Heart left ventricle (tissue), 16 donors: Measurements from ENCODE around the gene EXOC3L4. TPM values are rescaled to one million over a fixed set of nuclear protein-coding genes. Genes with fewer than 3 reads are reported as not detected.
"Not testable (repeated sequence)": the region's sequence is repeated elsewhere in the genome, so short reads cannot be mapped to it uniquely, and the experiment has no call there.

ENCODE experiments used
- ATAC-seq, 4 donors: fragments of 200-7000 bp; cut with Tn5 transposase; one replicate each; pipeline ENCODE4 v1.9.1; 2020 to 2022; ENCODE audit warnings: moderate library complexity in 4 of 4, mild to moderate bottlenecking in 3 of 4, moderate number of reproducible peaks in 1 of 4
- DNase-seq, 5 donors: peaks; one replicate each; pipeline ENCODE4 v3.0.0-alpha.2; 2020
- H3K27ac ChIP-seq, 12 donors: fragments of 200-600 bp; sonication (generic) in 4 of 12; one replicate each; pipeline versions ENCODE4 v1.5.0 to v1.8.0; 2016 to 2022; ENCODE audit warnings: mild to moderate bottlenecking in 2 of 12
- H3K27me3 ChIP-seq, 9 donors: fragments of 200-600 bp; sonication (generic) in 2 of 9; one replicate each; pipeline versions ENCODE4 v1.5.1 to v1.8.0; 2016 to 2022; ENCODE audit warnings: mild to moderate bottlenecking in 3 of 9
- H3K36me3 ChIP-seq, 9 donors: fragments of 200-600 bp; sonication (generic) in 2 of 9; one replicate each; pipeline versions ENCODE4 v1.5.0 to v1.8.0; 2018 to 2022; ENCODE audit warnings: mild to moderate bottlenecking in 2 of 9
- H3K4me1 ChIP-seq, 12 donors: fragments of 200-600 bp; sonication (generic) in 4 of 12; one replicate each; pipeline versions ENCODE4 v1.5.0 to v1.8.0; 2016 to 2022; ENCODE audit warnings: mild to moderate bottlenecking in 3 of 12
- H3K4me3 ChIP-seq, 12 donors: fragments of 200-600 bp; sonication (generic) in 4 of 12; one replicate each; pipeline versions ENCODE4 v1.5.0 to v1.8.0; 2017 to 2022; ENCODE audit warnings: mild to moderate bottlenecking in 9 of 12, moderate library complexity in 4 of 12
- H3K9me3 ChIP-seq, 12 donors: fragments of 200-600 bp; sonication (generic) in 4 of 12; one replicate each; pipeline versions ENCODE4 v1.5.0 to v1.8.0; 2016 to 2022; ENCODE audit warnings: mild to moderate bottlenecking in 1 of 12
- CTCF ChIP-seq, 12 donors: fragments of 200-600 bp; sonication (generic) in 4 of 12; IDR thresholded peaks; one replicate each; pipeline versions ENCODE4 v1.5.0 to v1.8.0; 2018 to 2022; ENCODE audit warnings: antibody characterized with exemption in 12 of 12, mild to moderate bottlenecking in 5 of 12
- POLR2A ChIP-seq, 2 donors: fragments of 450-650 bp; IDR thresholded peaks; one replicate each; pipeline ENCODE4 v1.6.1; 2017; ENCODE audit warnings: antibody characterized with exemption in 2 of 2, mild to moderate bottlenecking in 2 of 2, moderate library complexity in 2 of 2
- WGBS, 4 donors: extraction: QIAGEN DNeasy Blood & Tissue Kit in 2 of 4; methylation state at CpG; one replicate each; pipeline versions ENCODE4 v1.1.5 to v1.1.7; 2013 to 2018; 5-methylcytosine and 5-hydroxymethylcytosine counted together
- intact Hi-C, 10 donors: fragments of 100-400 bp; cut with DNase I; formaldehyde crosslinking; loops; one replicate each; pipeline versions ENCODE4 v1.11.1 to v1.14.2; 2022
- polyA plus RNA-seq, 2 donors: library from polyadenylated mRNA; stranded (reverse); fragments of 200-250 nt; gene quantifications; one replicate each; pipeline ENCODE4 v1.2.3, GENCODE V29; 2013
- total RNA-seq, 9 donors: library from RNA; depleted of rRNA in 2 of 9; stranded (reverse); fragments of >200 nt in 2 of 9; fragmentation: NEBNext Ultra II Directional in 3 of 9; extraction: Animal tissue kit (Norgen Biotek cat#: 25700) in 3 of 9; gene quantifications; one replicate each; pipeline versions ENCODE4 v1.1.0 to v1.2.4, GENCODE V29; 2016 to 2023
- donor health status: ischemic (EF 13 %, LVEDD 7.1; RV severe dilation, severe dysfunction).
- donor health status: healthy with polysubstance abuse.
- donor health status: DM: no; HTN: yes; CAD: no.
- donor health status: DM: no; HTN: no; CAD: no.
- donor health status: ischemic (EF 25% LVEDD 6.9; RV normal size, moderate dysfunction).
- donor health status: ischemic (EF 25% LVEDD 5.7; RV mildly dilated, moderate dysfunction).
- donor health status: healthy.
- donor health status: DM: yes; HTN: yes; CAD: no.
- donor health status: ischemic (EF 35%, LVEDD 5.7; RV mildly dilated, moderate dysfunction).
- donor health status: nonischemic (EF 11% LVEDD 7.7; RV severe dilation, severe dysfunction).
- donor health status: DM: yes; HTN: yes; CAD: no.
- donor health status: PGD.
- donor health status: ischemic (EF 29% LVEDD 5.4; RV normal size, mild dysfunction).
- donor health status: nonischemic (EF 23%, LVEDD 6.1; RV moderate dilation, normal function).

EXOC3L4 gene
- total and polyA plus RNA-seq, 11 donors = 0.21 to 3.2 (median 0.47) TPM; not detected in 5

GRCh38 chr14:103113774-103114173 is 19.2 kb downstream of the EXOC3L4 start:
- DNase-seq (no peak), ATAC-seq (no peak)
- no peak for TF ChIP-seq CTCF (IDR thresholded peaks at IDR 0.05)
- TF ChIP-seq POLR2A (IDR thresholded peaks at IDR 0.05) = no peak
- intact Hi-C loops = no loop called here
- H3K9me3 ChIP-seq = no peaks in the 10 kb centered on the region
- H3K27ac ChIP-seq = peak overlapping the region in 1 of 12 donors; percentile 83
- no peaks in the 10 kb centered on the region for H3K36me3 ChIP-seq
- H3K4me3 ChIP-seq = no peak overlapping the region
- H3K27me3 ChIP-seq = no peaks in the 10 kb centered on the region
- WGBS, 4 donors = 83 to 95% (median 87%) methylated on average over 10 to 13 of the region's 13 CpGs
- peaks cover 0 to 78% (median 31%) of the 10 kb centered on the region in 12 donors for H3K4me1 ChIP-seq

GRCh38 chr14:103115086-103115679 is 20.7 kb downstream of the EXOC3L4 start:
- 72 to 76% (median 75%) methylated on average over 12 of the region's 12 CpGs for WGBS, 4 donors
- DNase-seq, H3K9me3 ChIP-seq, ATAC-seq, H3K36me3 ChIP-seq, H3K27me3 ChIP-seq, intact Hi-C loops: not testable (repeated sequence)
- H3K4me3 ChIP-seq = peak overlapping the region in 5 of 12 donors; percentile 16 to 38 (median 22)
- H3K27ac ChIP-seq = peak overlapping the region in 6 of 12 donors; percentile 4 to 83 (median 32)
- peaks cover 0 to 85% (median 29%) of the 10 kb centered on the region in 12 donors for H3K4me1 ChIP-seq

- WGBS, 4 donors = 88 to 95% (median 90%) methylated on average over 10 of the region's 10 CpGs
- intact Hi-C loops = no loop called here
- no peak for ATAC-seq
- H3K4me3 ChIP-seq = no peak overlapping the region
- no peaks in the 10 kb centered on the region for H3K9me3 ChIP-seq
- H3K4me1 ChIP-seq = peaks cover 0 to 85% (median 25%) of the 10 kb centered on the region in 12 donors
- TF ChIP-seq POLR2A (IDR thresholded peaks at IDR 0.05) (no peak), CTCF (IDR thresholded peaks at IDR 0.05) (no peak)
- no peaks in the 10 kb centered on the region for H3K27me3 ChIP-seq
- DNase-seq = no peak
- H3K27ac ChIP-seq = peak overlapping the region in 1 of 12 donors; percentile 83
- no peaks in the 10 kb centered on the region for H3K36me3 ChIP-seq
Measured at GRCh38 chr14:103115845-103116572, 21.5 kb downstream of the EXOC3L4 start.

- H3K9me3 ChIP-seq = no peaks in the 10 kb centered on the region
- H3K4me3 ChIP-seq = no peak overlapping the region
- H3K27ac ChIP-seq = no peak overlapping the region
- 91 to 94% (median 93%) methylated on average over 17 of the region's 17 CpGs for WGBS, 4 donors
- DNase-seq (no peak), ATAC-seq (no peak)
- no peak for TF ChIP-seq CTCF (IDR thresholded peaks at IDR 0.05)
- no peak for TF ChIP-seq POLR2A (IDR thresholded peaks at IDR 0.05)
- H3K36me3 ChIP-seq = no peaks in the 10 kb centered on the region
- intact Hi-C loops = no loop called here
- peaks cover 0 to 85% (median 25%) of the 10 kb centered on the region in 12 donors for H3K4me1 ChIP-seq
- no peaks in the 10 kb centered on the region for H3K27me3 ChIP-seq
Measured at GRCh38 chr14:103116636-103117035, 22.1 kb downstream of the EXOC3L4 start.

- H3K27me3 ChIP-seq, ATAC-seq, DNase-seq, H3K36me3 ChIP-seq, H3K4me3 ChIP-seq, intact Hi-C loops, H3K9me3 ChIP-seq: not testable (repeated sequence)
- H3K27ac ChIP-seq = peak overlapping the region in 5 of 12 donors; percentile 46 to 72 (median 53)
- H3K4me1 ChIP-seq = peaks cover 0 to 84% (median 31%) of the 10 kb centered on the region in 12 donors
- 93 to 95% (median 95%) methylated on average over 7 of the region's 7 CpGs for WGBS, 4 donors
Measured at GRCh38 chr14:103117499-103117898, 23.0 kb downstream of the EXOC3L4 start.
